HepG2 (cell line): Measurements from ENCODE around the gene MOV10L1. TPM values are rescaled to one million over a fixed set of nuclear protein-coding genes. Genes with fewer than 3 reads are reported as not detected.

ENCODE experiments used
- ATAC-seq: fragments of 200-7000 bp; cut with Tn5 transposase; 3 replicates; pipeline ENCODE4 v1.9.1; 2020; ENCODE audit warnings: mild to moderate bottlenecking, moderate library complexity
- BruUV-seq: library from RNA; stranded (reverse); fragments of 400-500 nt; replicated peaks from 2 replicates; lab custom pipeline; 2021; lab: Mats Ljungman, UMichigan
- CTCF ChIA-PET: fragments of 300-600 bp; formaldehyde crosslinking; extraction: SDS; loops from one replicate; lab custom pipeline; 2021; ENCODE audit warnings: low total read pairs, inconsistent platforms, low intra/inter-chr PET ratio; lab: Yijun Ruan, JAX
- POLR2A ChIA-PET: fragments of 350-600 bp; sonication (Branson Sonifier 250); formaldehyde crosslinking; loops from one replicate; lab custom pipeline; 2020; ENCODE audit warnings: antibody characterized with exemption, inconsistent platforms; lab: Yijun Ruan, JAX
- DNase-seq: peaks from one replicate; pipeline ENCODE4 v3.0.0-alpha.2; 2015; ENCODE audit warnings: low spot score
- FAIRE-seq: peaks from 3 replicates; lab custom pipeline; 2011; peaks lifted over from hg19 to GRCh38; lab: Jason Lieb, UNC
- H2AFZ ChIP-seq: one replicate; pipeline ENCODE4 v1.6.1; 2011; ENCODE audit warnings: low read length, inconsistent platforms
- H3K27ac ChIP-seq: fragments of 300-600 bp; 3 replicates; pipeline ENCODE4 v1.8.0; 2011; ENCODE audit warnings: mixed run types, mild to moderate bottlenecking, mixed read lengths, low read length, inconsistent platforms; ENCODE audit not compliant: insufficient read depth; ENCODE audit errors: extremely low read length
- H3K27me3 ChIP-seq, 2 experiments: fragments of 200-600 bp in 1 of 2; 2 replicates in 1 of 2; 3 replicates in 1 of 2; pipeline versions ENCODE4 v1.6.0 to v1.8.0; 2011; ENCODE audit warnings: low read length in 2 of 2, mild to moderate bottlenecking in 2 of 2, moderate library complexity in 2 of 2, inconsistent platforms in 1 of 2; ENCODE audit not compliant: insufficient read depth in 2 of 2, control insufficient read depth in 1 of 2
- H3K36me3 ChIP-seq, 2 experiments: fragments of 200-600 bp in 1 of 2; replicated peaks in 1 of 2; 2 replicates in 1 of 2; 3 replicates in 1 of 2; pipeline versions ENCODE4 v1.5.1 to v1.8.0; 2011; ENCODE audit warnings: low read length in 2 of 2, inconsistent platforms in 1 of 2; ENCODE audit not compliant: insufficient read depth in 2 of 2, control insufficient read depth in 1 of 2
- H3K4me1 ChIP-seq: 2 replicates; pipeline ENCODE4 v1.5.1; 2012; ENCODE audit warnings: low read length, inconsistent platforms; ENCODE audit not compliant: insufficient read depth
- H3K4me2 ChIP-seq: 2 replicates; pipeline ENCODE4 v1.6.0; 2011; ENCODE audit warnings: low read depth, low read length, inconsistent platforms
- H3K4me3 ChIP-seq, 3 experiments: fragments of 200-600 bp in 1 of 3; sonication (generic), shearing (Covaris generic) in 1 of 3; replicated peaks in 1 of 3; 2 replicates each; pipeline ENCODE4 v1.5.1; 2011 to 2016; ENCODE audit warnings: low read length in 3 of 3, inconsistent platforms in 2 of 3, low read depth in 2 of 3, mild to moderate bottlenecking in 2 of 3, control low read depth in 1 of 3, mixed read lengths in 1 of 3; ENCODE audit not compliant: insufficient read depth in 1 of 3
- H3K79me2 ChIP-seq: one replicate; pipeline ENCODE4 v1.6.1; 2011; ENCODE audit warnings: low read length, inconsistent platforms; ENCODE audit not compliant: insufficient read depth
- H3K9ac ChIP-seq: 2 replicates; pipeline ENCODE4 v1.6.0; 2011; ENCODE audit warnings: mild to moderate bottlenecking, low read depth, low read length, inconsistent platforms; ENCODE audit not compliant: insufficient read depth
- H3K9me3 ChIP-seq: 2 replicates; pipeline ENCODE4 v1.5.1; 2012; ENCODE audit warnings: mild to moderate bottlenecking, low read length
- H4K20me1 ChIP-seq: 2 replicates; pipeline ENCODE4 v1.6.0; 2011; ENCODE audit warnings: inconsistent platforms, mild to moderate bottlenecking, low read length, moderate library complexity; ENCODE audit not compliant: insufficient read depth
- AKAP8 ChIP-seq: sonication (generic); formaldehyde crosslinking; IDR thresholded peaks from 2 replicates; pipeline ENCODE4 v1.5.1; 2020; ENCODE audit warnings: mild to moderate bottlenecking, missing genetic modification reagents
- ARHGAP35 ChIP-seq: sonication (generic); formaldehyde crosslinking; IDR thresholded peaks from 2 replicates; pipeline ENCODE4 v1.9.0; 2022; ENCODE audit warnings: mild to moderate bottlenecking, inconsistent platforms, moderate library complexity, missing genetic modification reagents, borderline replicate concordance
- MTF1 ChIP-seq: sonication (generic); formaldehyde crosslinking; IDR thresholded peaks from 2 replicates; pipeline ENCODE4 v1.5.0; 2020; ENCODE audit warnings: missing genetic modification reagents
- PCBP2 ChIP-seq: fragments of 200-400 bp; formaldehyde crosslinking; optimal IDR thresholded peaks from 2 replicates; pipeline ENCODE3; 2018; ENCODE audit warnings: low read length, low read depth; ENCODE audit not compliant: poor library complexity, severe bottlenecking
- RBAK ChIP-seq: sonication (generic); formaldehyde crosslinking; IDR thresholded peaks from 2 replicates; pipeline ENCODE4 v1.5.1; 2020; ENCODE audit warnings: mild to moderate bottlenecking, missing genetic modification reagents
- SIN3B ChIP-seq: fragments of 150-350 bp; IDR thresholded peaks from 2 replicates; pipeline ENCODE4 v1.6.1; 2014; ENCODE audit warnings: low read length
- TAF15 ChIP-seq: fragments of 200-400 bp; formaldehyde crosslinking; IDR thresholded peaks from one replicate; pipeline ENCODE4 v1.6.1; 2018; ENCODE audit warnings: mild to moderate bottlenecking, low read depth, low read length; ENCODE audit not compliant: poor library complexity, severe bottlenecking
- ZNF354B ChIP-seq: sonication (generic); formaldehyde crosslinking; IDR thresholded peaks from 2 replicates; pipeline ENCODE4 v1.8.0; 2022; ENCODE audit warnings: mild to moderate bottlenecking, missing genetic modification reagents
- ZNF672 ChIP-seq: sonication (generic); formaldehyde crosslinking; IDR thresholded peaks from 2 replicates; pipeline ENCODE4 v1.8.1; 2022; ENCODE audit warnings: missing genetic modification reagents
- ZNF674 ChIP-seq: sonication (generic); formaldehyde crosslinking; IDR thresholded peaks from 2 replicates; pipeline ENCODE4 v1.5.0; 2020; ENCODE audit warnings: low read depth, mild to moderate bottlenecking, missing genetic modification reagents
- WGBS: methylation state at CpG from one replicate; pipeline ENCODE4 v1.1.6; 2017; ENCODE audit warnings: low lambda C conversion rate; 5-methylcytosine and 5-hydroxymethylcytosine counted together
- in situ Hi-C: cut with HindIII; loops from 2 replicates; pipeline ENCODE4 v1.10.0; 2017; ENCODE audit warnings: low pct_unique_long_range_greater_than_20kb; ENCODE audit not compliant: extremely low pct_ligation_motif_present
- intact Hi-C: fragments of 100-400 bp; cut with micrococcal nuclease; formaldehyde crosslinking; loops from one replicate; pipeline ENCODE4 v1.10.0; 2022; ENCODE audit not compliant: unreplicated experiment
- polyA plus RNA-seq, 8 experiments: library from polyadenylated mRNA; depleted of rRNA in 3 of 8; stranded (reverse) in 7 of 8; unstranded in 1 of 8; fragments of >200 nt; fragmentation: Illumina TruSeq in 4 of 8; extraction: Trizol in 4 of 8; gene quantifications; 2 replicates each; pipeline versions ENCODE4 v1.2.1 to v1.2.3, GENCODE V29; 2011 to 2016; ENCODE audit warnings: low read depth in 4 of 8, missing spikeins in 1 of 8, mixed read lengths in 1 of 8; ENCODE audit not compliant: insufficient read depth in 1 of 8
- total RNA-seq, 5 experiments: library from RNA; depleted of rRNA; stranded (reverse); fragments of >200 nt; fragmentation: Illumina TruSeq; extraction: Trizol; gene quantifications; 2 replicates each; pipeline ENCODE4 v1.2.3, GENCODE V29; 2016; ENCODE audit warnings: low read depth in 1 of 5
- TF ChIP-seq, protein P1 (sequence below): sonication (generic); formaldehyde crosslinking; IDR thresholded peaks from 2 replicates; pipeline ENCODE4 v1.4.0; 2020; ENCODE audit warnings: missing genetic modification reagents
- TF ChIP-seq, protein P2 (sequence below): sonication (generic); formaldehyde crosslinking; IDR thresholded peaks from 2 replicates; pipeline ENCODE4 v1.9.0; 2021; ENCODE audit warnings: missing genetic modification reagents, mild to moderate bottlenecking, borderline replicate concordance
- TF ChIP-seq, protein P3 (sequence below): sonication (generic); formaldehyde crosslinking; IDR thresholded peaks from 2 replicates; pipeline ENCODE4 v1.4.0; 2020; ENCODE audit warnings: missing genetic modification reagents, borderline replicate concordance
- TF ChIP-seq, protein P4 (sequence below): sonication (generic); formaldehyde crosslinking; IDR thresholded peaks from 2 replicates; pipeline ENCODE4 v1.8.1; 2023; ENCODE audit warnings: mild to moderate bottlenecking, missing genetic modification reagents
- TF ChIP-seq, protein P5 (sequence below): fragments of 450-650 bp; IDR thresholded peaks from 2 replicates; pipeline ENCODE4 v1.6.1; 2017; ENCODE audit warnings: mild to moderate bottlenecking

Gene MOV10L1
- total and polyA plus RNA-seq, 2 of the 13 experiments (the other 11 are each of a cell fraction or from before 2014, with no cell fraction given), result 0.11 to 0.12 TPM

DNA sequence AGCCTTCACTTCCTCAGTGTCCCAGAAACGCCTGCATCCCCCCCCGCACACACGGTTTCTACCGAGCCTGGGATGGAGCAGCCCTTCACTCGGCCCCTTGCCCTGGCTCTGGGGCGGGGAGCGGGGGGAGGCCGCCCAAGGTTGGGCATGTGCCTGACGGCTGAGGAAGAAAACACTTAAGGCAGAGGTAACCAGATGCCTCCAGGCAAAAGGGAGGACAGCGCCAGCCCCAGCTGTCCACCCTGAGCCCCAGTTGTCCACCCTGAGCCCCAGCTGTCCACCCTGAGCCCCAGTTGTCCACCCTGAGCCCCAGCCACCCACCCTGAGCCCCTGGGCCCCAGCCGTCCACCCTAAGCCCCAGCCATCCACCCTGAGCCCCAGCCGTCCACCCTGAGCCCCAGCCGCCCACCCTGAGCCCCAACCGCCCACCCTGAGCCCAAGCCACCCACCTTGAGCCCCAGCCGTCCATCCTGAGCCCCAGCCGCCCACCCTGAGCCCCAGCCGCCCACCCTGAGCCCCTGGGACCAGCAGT, 27.9 kb upstream of the MOV10L1 start:
- no peaks in the 10 kb centered on the region for H4K20me1 ChIP-seq
- FAIRE-seq (no peak), DNase-seq (no peak), ATAC-seq (no peak; the same call in 2 of the 3 replicates)
- no peak overlapping the region for H2AFZ ChIP-seq
- no peak overlapping the region for H3K27ac ChIP-seq
- no peaks in the 10 kb centered on the region for H3K4me1 ChIP-seq
- H3K9ac ChIP-seq, result no peak overlapping the region
- WGBS, result 29% methylated on average over 10 of the region's 17 CpGs
- no peaks in the 10 kb centered on the region for H3K79me2 ChIP-seq
- intact Hi-C loops (no loop called here), in situ Hi-C loops (no loop called here)
- no peak overlapping the region for H3K4me3 ChIP-seq
- no peak overlapping the region for H3K4me2 ChIP-seq
- peaks cover 4 to 37% of the 10 kb centered on the region in 2 experiments for H3K27me3 ChIP-seq
- ChIA-PET POLR2A (no interaction called here), CTCF (no interaction called here)
- no TSS peak for BruUV-seq
- TF ChIP-seq, protein P1, sequence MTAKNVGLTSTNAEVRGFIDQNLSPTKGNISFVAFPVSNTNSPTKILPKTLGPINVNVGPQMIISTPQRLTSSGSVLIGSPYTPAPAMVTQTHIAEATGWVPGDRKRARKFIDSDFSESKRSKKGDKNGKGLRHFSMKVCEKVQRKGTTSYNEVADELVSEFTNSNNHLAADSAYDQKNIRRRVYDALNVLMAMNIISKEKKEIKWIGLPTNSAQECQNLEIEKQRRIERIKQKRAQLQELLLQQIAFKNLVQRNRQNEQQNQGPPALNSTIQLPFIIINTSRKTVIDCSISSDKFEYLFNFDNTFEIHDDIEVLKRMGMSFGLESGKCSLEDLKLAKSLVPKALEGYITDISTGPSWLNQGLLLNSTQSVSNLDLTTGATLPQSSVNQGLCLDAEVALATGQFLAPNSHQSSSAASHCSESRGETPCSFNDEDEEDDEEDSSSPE (CRISPR knock-in tag), result no peak
- TF ChIP-seq ZNF672 (no peak), PCBP2 (no peak), ARHGAP35 (CRISPR knock-in tag) (no peak), SIN3B (no peak), ZNF674 (CRISPR knock-in tag) (no peak), ZNF354B (no peak), MTF1 (CRISPR knock-in tag) (no peak), TAF15 (no peak), AKAP8 (CRISPR knock-in tag) (no peak), RBAK (CRISPR knock-in tag) (no peak)
- TF ChIP-seq, protein P2, sequence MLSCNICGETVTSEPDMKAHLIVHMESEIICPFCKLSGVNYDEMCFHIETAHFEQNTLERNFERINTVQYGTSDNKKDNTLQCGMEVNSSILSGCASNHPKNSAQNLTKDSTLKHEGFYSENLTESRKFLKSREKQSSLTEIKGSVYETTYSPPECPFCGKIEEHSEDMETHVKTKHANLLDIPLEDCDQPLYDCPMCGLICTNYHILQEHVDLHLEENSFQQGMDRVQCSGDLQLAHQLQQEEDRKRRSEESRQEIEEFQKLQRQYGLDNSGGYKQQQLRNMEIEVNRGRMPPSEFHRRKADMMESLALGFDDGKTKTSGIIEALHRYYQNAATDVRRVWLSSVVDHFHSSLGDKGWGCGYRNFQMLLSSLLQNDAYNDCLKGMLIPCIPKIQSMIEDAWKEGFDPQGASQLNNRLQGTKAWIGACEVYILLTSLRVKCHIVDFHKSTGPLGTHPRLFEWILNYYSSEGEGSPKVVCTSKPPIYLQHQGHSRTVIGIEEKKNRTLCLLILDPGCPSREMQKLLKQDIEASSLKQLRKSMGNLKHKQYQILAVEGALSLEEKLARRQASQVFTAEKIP, result no peak
- TF ChIP-seq, protein P3, sequence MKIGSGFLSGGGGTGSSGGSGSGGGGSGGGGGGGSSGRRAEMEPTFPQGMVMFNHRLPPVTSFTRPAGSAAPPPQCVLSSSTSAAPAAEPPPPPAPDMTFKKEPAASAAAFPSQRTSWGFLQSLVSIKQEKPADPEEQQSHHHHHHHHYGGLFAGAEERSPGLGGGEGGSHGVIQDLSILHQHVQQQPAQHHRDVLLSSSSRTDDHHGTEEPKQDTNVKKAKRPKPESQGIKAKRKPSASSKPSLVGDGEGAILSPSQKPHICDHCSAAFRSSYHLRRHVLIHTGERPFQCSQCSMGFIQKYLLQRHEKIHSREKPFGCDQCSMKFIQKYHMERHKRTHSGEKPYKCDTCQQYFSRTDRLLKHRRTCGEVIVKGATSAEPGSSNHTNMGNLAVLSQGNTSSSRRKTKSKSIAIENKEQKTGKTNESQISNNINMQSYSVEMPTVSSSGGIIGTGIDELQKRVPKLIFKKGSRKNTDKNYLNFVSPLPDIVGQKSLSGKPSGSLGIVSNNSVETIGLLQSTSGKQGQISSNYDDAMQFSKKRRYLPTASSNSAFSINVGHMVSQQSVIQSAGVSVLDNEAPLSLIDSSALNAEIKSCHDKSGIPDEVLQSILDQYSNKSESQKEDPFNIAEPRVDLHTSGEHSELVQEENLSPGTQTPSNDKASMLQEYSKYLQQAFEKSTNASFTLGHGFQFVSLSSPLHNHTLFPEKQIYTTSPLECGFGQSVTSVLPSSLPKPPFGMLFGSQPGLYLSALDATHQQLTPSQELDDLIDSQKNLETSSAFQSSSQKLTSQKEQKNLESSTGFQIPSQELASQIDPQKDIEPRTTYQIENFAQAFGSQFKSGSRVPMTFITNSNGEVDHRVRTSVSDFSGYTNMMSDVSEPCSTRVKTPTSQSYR (CRISPR knock-in tag), result no peak
- TF ChIP-seq, protein P4, sequence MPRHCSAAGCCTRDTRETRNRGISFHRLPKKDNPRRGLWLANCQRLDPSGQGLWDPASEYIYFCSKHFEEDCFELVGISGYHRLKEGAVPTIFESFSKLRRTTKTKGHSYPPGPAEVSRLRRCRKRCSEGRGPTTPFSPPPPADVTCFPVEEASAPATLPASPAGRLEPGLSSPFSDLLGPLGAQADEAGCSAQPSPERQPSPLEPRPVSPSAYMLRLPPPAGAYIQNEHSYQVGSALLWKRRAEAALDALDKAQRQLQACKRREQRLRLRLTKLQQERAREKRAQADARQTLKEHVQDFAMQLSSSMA (CRISPR knock-in tag), result no peak
- TF ChIP-seq, protein P5, sequence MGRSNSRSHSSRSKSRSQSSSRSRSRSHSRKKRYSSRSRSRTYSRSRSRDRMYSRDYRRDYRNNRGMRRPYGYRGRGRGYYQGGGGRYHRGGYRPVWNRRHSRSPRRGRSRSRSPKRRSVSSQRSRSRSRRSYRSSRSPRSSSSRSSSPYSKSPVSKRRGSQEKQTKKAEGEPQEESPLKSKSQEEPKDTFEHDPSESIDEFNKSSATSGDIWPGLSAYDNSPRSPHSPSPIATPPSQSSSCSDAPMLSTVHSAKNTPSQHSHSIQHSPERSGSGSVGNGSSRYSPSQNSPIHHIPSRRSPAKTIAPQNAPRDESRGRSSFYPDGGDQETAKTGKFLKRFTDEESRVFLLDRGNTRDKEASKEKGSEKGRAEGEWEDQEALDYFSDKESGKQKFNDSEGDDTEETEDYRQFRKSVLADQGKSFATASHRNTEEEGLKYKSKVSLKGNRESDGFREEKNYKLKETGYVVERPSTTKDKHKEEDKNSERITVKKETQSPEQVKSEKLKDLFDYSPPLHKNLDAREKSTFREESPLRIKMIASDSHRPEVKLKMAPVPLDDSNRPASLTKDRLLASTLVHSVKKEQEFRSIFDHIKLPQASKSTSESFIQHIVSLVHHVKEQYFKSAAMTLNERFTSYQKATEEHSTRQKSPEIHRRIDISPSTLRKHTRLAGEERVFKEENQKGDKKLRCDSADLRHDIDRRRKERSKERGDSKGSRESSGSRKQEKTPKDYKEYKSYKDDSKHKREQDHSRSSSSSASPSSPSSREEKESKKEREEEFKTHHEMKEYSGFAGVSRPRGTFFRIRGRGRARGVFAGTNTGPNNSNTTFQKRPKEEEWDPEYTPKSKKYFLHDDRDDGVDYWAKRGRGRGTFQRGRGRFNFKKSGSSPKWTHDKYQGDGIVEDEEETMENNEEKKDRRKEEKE, result no peak
- H3K9me3 ChIP-seq, result no peaks in the 10 kb centered on the region
- no peaks in the 10 kb centered on the region for H3K36me3 ChIP-seq
